Measurements from ENCODE around the gene RIN3.

DNA sequence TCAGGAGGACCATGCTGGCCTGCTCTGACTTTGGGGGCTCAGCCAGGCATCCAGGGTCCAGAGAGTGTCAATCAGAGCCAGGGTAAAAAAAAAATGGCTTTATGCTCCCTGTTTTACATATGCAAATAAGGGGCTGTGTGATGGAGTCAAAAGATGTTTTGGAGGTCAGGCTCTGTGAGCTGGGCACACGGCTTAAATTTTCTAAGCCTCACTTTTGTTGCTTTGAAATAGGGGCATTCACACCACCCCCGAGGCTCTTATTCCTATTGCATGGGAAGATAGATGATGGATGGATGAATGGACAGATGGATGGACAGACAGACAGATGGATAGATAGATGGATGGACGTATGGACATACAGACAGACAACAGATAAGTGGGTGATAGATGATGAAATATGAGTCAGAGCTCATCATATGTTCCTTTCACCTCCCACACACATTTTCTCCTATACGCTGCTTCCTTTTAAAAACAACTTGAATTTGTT, 42.7 kb downstream of the RIN3 start:
- TF ChIP-seq EZH2phosphoT487 (IDR thresholded peaks at IDR 0.05) = no peak
- TF ChIP-seq, protein P1, sequence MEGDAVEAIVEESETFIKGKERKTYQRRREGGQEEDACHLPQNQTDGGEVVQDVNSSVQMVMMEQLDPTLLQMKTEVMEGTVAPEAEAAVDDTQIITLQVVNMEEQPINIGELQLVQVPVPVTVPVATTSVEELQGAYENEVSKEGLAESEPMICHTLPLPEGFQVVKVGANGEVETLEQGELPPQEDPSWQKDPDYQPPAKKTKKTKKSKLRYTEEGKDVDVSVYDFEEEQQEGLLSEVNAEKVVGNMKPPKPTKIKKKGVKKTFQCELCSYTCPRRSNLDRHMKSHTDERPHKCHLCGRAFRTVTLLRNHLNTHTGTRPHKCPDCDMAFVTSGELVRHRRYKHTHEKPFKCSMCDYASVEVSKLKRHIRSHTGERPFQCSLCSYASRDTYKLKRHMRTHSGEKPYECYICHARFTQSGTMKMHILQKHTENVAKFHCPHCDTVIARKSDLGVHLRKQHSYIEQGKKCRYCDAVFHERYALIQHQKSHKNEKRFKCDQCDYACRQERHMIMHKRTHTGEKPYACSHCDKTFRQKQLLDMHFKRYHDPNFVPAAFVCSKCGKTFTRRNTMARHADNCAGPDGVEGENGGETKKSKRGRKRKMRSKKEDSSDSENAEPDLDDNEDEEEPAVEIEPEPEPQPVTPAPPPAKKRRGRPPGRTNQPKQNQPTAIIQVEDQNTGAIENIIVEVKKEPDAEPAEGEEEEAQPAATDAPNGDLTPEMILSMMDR (IDR thresholded peaks at IDR 0.05) = no peak

Data from neural progenitor cell (in vitro differentiated cells).